Heart left ventricle (tissue), 16 donors: ENCODE measurements around the gene MPPED1. TPM values are rescaled to one million over a fixed set of nuclear protein-coding genes. Genes with fewer than 3 reads are reported as not detected.

Experiments
- ATAC-seq, 4 donors: fragments of 200-7000 bp; cut with Tn5 transposase; one replicate each; pipeline ENCODE4 v1.9.1; 2020 to 2022; ENCODE audit warnings: moderate library complexity in 4 of 4, mild to moderate bottlenecking in 3 of 4, moderate number of reproducible peaks in 1 of 4
- DNase-seq, 5 donors: peaks; one replicate each; pipeline ENCODE4 v3.0.0-alpha.2; 2020
- H3K27ac ChIP-seq, 12 donors: fragments of 200-600 bp; sonication (generic) in 4 of 12; one replicate each; pipeline versions ENCODE4 v1.5.0 to v1.8.0; 2016 to 2022; ENCODE audit warnings: mild to moderate bottlenecking in 2 of 12
- H3K27me3 ChIP-seq, 9 donors: fragments of 200-600 bp; sonication (generic) in 2 of 9; one replicate each; pipeline versions ENCODE4 v1.5.1 to v1.8.0; 2016 to 2022; ENCODE audit warnings: mild to moderate bottlenecking in 3 of 9
- H3K36me3 ChIP-seq, 9 donors: fragments of 200-600 bp; sonication (generic) in 2 of 9; one replicate each; pipeline versions ENCODE4 v1.5.0 to v1.8.0; 2018 to 2022; ENCODE audit warnings: mild to moderate bottlenecking in 2 of 9
- H3K4me1 ChIP-seq, 12 donors: fragments of 200-600 bp; sonication (generic) in 4 of 12; one replicate each; pipeline versions ENCODE4 v1.5.0 to v1.8.0; 2016 to 2022; ENCODE audit warnings: mild to moderate bottlenecking in 3 of 12
- H3K4me3 ChIP-seq, 12 donors: fragments of 200-600 bp; sonication (generic) in 4 of 12; one replicate each; pipeline versions ENCODE4 v1.5.0 to v1.8.0; 2017 to 2022; ENCODE audit warnings: mild to moderate bottlenecking in 9 of 12, moderate library complexity in 4 of 12
- H3K9me3 ChIP-seq, 12 donors: fragments of 200-600 bp; sonication (generic) in 4 of 12; one replicate each; pipeline versions ENCODE4 v1.5.0 to v1.8.0; 2016 to 2022; ENCODE audit warnings: mild to moderate bottlenecking in 1 of 12
- CTCF ChIP-seq, 12 donors: fragments of 200-600 bp; sonication (generic) in 4 of 12; IDR thresholded peaks; one replicate each; pipeline versions ENCODE4 v1.5.0 to v1.8.0; 2018 to 2022; ENCODE audit warnings: antibody characterized with exemption in 12 of 12, mild to moderate bottlenecking in 5 of 12
- POLR2A ChIP-seq, 2 donors: fragments of 450-650 bp; IDR thresholded peaks; one replicate each; pipeline ENCODE4 v1.6.1; 2017; ENCODE audit warnings: antibody characterized with exemption in 2 of 2, mild to moderate bottlenecking in 2 of 2, moderate library complexity in 2 of 2
- WGBS, 4 donors: extraction: QIAGEN DNeasy Blood & Tissue Kit in 2 of 4; methylation state at CpG; one replicate each; pipeline versions ENCODE4 v1.1.5 to v1.1.7; 2013 to 2018; 5-methylcytosine and 5-hydroxymethylcytosine counted together
- intact Hi-C, 10 donors: fragments of 100-400 bp; cut with DNase I; formaldehyde crosslinking; loops; one replicate each; pipeline versions ENCODE4 v1.11.1 to v1.14.2; 2022
- polyA plus RNA-seq, 2 donors: library from polyadenylated mRNA; stranded (reverse); fragments of 200-250 nt; gene quantifications; one replicate each; pipeline ENCODE4 v1.2.3, GENCODE V29; 2013
- total RNA-seq, 9 donors: library from RNA; depleted of rRNA in 2 of 9; stranded (reverse); fragments of >200 nt in 2 of 9; fragmentation: NEBNext Ultra II Directional in 3 of 9; extraction: Animal tissue kit (Norgen Biotek cat#: 25700) in 3 of 9; gene quantifications; one replicate each; pipeline versions ENCODE4 v1.1.0 to v1.2.4, GENCODE V29; 2016 to 2023
- donor health status: ischemic (EF 13 %, LVEDD 7.1; RV severe dilation, severe dysfunction).
- donor health status: healthy with polysubstance abuse.
- donor health status: DM: no; HTN: yes; CAD: no.
- donor health status: DM: no; HTN: no; CAD: no.
- donor health status: ischemic (EF 25% LVEDD 6.9; RV normal size, moderate dysfunction).
- donor health status: ischemic (EF 25% LVEDD 5.7; RV mildly dilated, moderate dysfunction).
- donor health status: healthy.
- donor health status: DM: yes; HTN: yes; CAD: no.
- donor health status: ischemic (EF 35%, LVEDD 5.7; RV mildly dilated, moderate dysfunction).
- donor health status: nonischemic (EF 11% LVEDD 7.7; RV severe dilation, severe dysfunction).
- donor health status: DM: yes; HTN: yes; CAD: no.
- donor health status: PGD.
- donor health status: ischemic (EF 29% LVEDD 5.4; RV normal size, mild dysfunction).
- donor health status: nonischemic (EF 23%, LVEDD 6.1; RV moderate dilation, normal function).

The MPPED1 gene
- total and polyA plus RNA-seq, 11 donors = 0.12 TPM; not detected in 10

GRCh38 chr22:43504666-43505261, 93.0 kb downstream of the MPPED1 start:
- H3K36me3 ChIP-seq = no peaks in the 10 kb centered on the region
- intact Hi-C loops = no loop called here
- DNase-seq (no peak), ATAC-seq (no peak)
- H3K27me3 ChIP-seq = peaks cover 0 to 2% (median 0%) of the 10 kb centered on the region in 9 donors
- H3K27ac ChIP-seq = no peak overlapping the region
- TF ChIP-seq POLR2A (IDR thresholded peaks at IDR 0.05) = no peak
- TF ChIP-seq CTCF (IDR thresholded peaks at IDR 0.05) = no peak
- WGBS, 4 donors = 93 to 94% (median 94%) methylated on average over 7 of the region's 7 CpGs
- H3K9me3 ChIP-seq = no peaks in the 10 kb centered on the region
- no peaks in the 10 kb centered on the region for H3K4me1 ChIP-seq
- no peak overlapping the region for H3K4me3 ChIP-seq

- H3K9me3 ChIP-seq = no peaks in the 10 kb centered on the region
- TF ChIP-seq CTCF (IDR thresholded peaks at IDR 0.05) (no peak), POLR2A (IDR thresholded peaks at IDR 0.05) (no peak)
- no peaks in the 10 kb centered on the region for H3K36me3 ChIP-seq
- peaks cover 0 to 2% (median 0%) of the 10 kb centered on the region in 9 donors for H3K27me3 ChIP-seq
- no peaks in the 10 kb centered on the region for H3K4me1 ChIP-seq
- intact Hi-C loops = no loop called here
- DNase-seq (no peak), ATAC-seq (no peak)
- H3K4me3 ChIP-seq = no peak overlapping the region
- H3K27ac ChIP-seq = no peak overlapping the region
- 89 to 97% (median 91%) methylated on average over 13 to 14 of the region's 14 CpGs for WGBS, 4 donors
These were observed 93.6 kb downstream of the MPPED1 start for GRCh38 chr22:43505423-43505822.

GRCh38 chr22:43505896-43506295, 94.1 kb downstream of the MPPED1 start:
- DNase-seq (no peak), ATAC-seq (no peak)
- Histone ChIP-seq H3K27ac (no peak overlapping the region), H3K27me3 (peaks cover 0 to 2% (median 0%) of the 10 kb centered on the region in 9 donors), H3K9me3 (no peaks in the 10 kb centered on the region), H3K4me3 (no peak overlapping the region), H3K4me1 (no peaks in the 10 kb centered on the region), H3K36me3 (no peaks in the 10 kb centered on the region)
- intact Hi-C loops = no loop called here
- WGBS, 4 donors = 74 to 86% (median 78%) methylated on average over 8 of the region's 8 CpGs
- no peak for TF ChIP-seq CTCF (IDR thresholded peaks at IDR 0.05)
- no peak for TF ChIP-seq POLR2A (IDR thresholded peaks at IDR 0.05)

GRCh38 chr22:43506487-43506886, 94.7 kb downstream of the MPPED1 start:
- intact Hi-C loops = no loop called here
- DNase-seq (no peak), ATAC-seq (no peak)
- Histone ChIP-seq H3K4me1 (no peaks in the 10 kb centered on the region), H3K27ac (no peak overlapping the region), H3K36me3 (no peaks in the 10 kb centered on the region), H3K9me3 (no peaks in the 10 kb centered on the region), H3K4me3 (no peak overlapping the region), H3K27me3 (peaks cover 0 to 2% (median 0%) of the 10 kb centered on the region in 9 donors)
- TF ChIP-seq CTCF (IDR thresholded peaks at IDR 0.05) (no peak), POLR2A (IDR thresholded peaks at IDR 0.05) (no peak)
- 80 to 83% (median 81%) methylated on average over 12 of the region's 12 CpGs for WGBS, 4 donors
